ENCODE data around the gene ACSF2.
"Not testable (repeated sequence)": the region's sequence is repeated elsewhere in the genome, so short reads cannot be mapped to it uniquely, and the experiment has no call there.

Gene ACSF2

DNA sequence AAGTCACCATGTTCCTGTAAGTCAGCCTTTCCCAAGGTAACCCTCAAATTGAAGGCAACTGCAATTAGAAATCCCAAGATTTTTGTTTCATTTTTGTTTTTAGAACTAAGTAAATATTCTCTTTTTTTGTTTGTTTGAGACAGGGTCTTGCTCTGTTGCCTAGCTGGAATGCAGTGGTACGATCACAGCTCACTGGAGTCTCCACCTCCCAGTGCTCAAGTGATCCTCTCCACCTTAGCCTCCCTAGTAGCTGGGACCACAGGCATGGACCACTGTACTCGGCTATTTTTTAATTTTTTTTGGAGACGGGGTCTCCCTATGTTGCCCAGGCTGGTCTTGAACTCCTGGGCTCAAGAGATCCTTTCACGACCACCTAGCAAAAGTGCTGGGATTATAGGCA lies 18.1 kb upstream of the ACSF2 start:
- DNase-seq (ENCODE audit: low read depth in 1 of 2, low spot score in 1 of 2): no peak

DNA sequence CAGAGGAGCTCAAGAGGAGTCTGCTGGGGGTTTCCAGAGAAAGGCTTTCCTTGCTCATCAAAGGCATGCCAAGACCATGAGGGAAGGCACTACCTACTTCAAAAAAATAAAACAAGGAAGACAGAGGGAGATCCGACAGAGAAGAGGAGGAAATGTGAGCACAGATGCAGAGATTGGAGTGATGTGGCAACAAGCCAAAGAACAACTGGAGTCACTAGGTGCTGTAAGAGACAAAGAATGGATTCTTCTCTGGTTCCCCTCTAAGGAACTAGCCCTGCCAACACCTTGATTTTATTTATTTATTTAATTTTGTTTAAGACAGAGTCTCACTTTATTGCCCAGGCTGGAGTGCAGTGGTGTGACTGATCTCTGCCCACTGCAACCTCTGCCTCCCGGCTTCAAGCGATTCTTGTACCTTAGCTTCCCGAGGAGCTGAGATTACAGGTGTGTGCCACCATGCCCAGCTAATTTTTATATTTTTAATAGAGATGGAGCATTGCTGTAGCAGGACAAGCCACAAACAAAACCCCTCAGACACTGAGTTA lies 13.8 kb upstream of the ACSF2 start:
- DNase-seq (ENCODE audit: low read depth in 1 of 2, low spot score in 1 of 2): no peak

DNA sequence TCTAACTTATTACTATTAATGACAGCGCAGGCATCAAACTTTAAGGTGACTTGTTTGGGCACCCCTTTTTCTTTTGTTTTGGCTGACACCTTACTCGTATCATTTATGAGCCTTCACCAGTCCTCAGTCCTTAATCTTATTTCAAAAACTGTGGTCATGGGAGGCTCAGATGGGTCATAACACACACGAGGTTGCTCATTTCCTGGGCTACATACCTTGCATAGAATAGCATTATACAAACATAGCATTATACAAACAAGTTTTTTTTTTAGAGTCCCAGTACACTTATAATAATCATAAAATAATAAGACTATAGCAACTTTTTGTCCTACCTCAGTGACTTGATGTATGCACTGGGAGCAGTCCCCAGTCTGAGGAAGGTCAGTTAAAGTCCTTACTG lies 11.2 kb upstream of the ACSF2 start:
- no peak for DNase-seq (ENCODE audit: low read depth in 1 of 2, low spot score in 1 of 2)

DNA sequence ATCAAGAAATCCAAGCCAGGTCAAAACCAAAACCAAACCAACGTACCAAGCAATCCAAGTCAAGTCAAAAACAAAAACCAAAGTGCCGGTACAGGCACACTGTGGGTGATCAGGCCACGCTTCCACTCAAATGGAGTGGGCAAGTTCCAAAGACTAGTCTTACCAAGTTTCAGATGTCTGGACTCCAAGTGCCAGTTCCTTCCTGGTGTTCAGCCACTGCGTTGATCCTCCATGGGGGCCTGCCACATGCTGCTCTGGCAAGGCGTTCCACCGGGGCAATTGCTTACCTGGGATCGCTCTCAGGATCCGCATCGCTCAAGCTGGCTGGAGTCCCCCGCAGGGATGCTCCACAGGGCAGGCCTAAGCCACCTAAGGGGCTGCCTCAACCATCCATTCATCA lies 6.4 kb upstream of the ACSF2 start:
- DNase-seq (ENCODE audit: low read depth in 1 of 2, low spot score in 1 of 2): not testable (repeated sequence)

- no peak for DNase-seq (ENCODE audit: low read depth in 1 of 2, low spot score in 1 of 2)
Measured at GRCh38 chr17:50420419-50421112, 5.5 kb upstream of the ACSF2 start.

DNA sequence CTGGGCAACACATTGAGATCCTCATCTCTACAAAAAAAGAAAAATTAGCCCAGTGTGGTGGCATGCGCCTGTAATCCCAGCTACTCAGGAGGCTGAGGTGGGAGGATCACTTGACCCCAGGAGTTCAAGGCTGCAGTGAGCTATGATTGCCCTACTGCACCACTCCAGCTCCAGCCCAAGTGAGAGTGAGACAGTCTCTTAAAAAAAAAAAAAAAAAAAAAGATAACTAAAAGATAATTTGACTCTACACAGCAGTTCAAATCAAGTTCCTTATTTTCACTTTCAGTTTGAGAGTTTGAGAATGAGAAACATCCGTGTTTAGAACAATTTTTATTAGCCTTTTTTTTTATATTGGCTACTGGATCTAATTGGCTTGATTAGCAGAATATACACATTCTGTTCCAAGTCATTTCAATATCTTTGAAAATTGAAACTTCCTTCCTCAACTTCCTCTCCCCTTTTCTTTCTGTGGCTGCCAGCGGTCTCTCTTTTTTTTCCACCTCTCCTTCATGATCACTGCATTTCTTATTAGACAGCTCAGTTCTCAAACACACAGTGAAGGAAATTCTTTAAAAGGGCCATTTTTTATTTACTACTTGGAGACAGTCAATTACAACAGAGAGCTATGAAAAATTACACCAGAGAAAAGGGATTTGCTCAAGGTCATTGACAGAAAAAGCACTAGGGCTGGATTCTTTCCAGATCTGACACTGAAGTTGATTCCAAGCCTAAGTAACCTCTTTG lies 4.5 kb upstream of the ACSF2 start:
- DNase-seq (ENCODE audit: low read depth in 1 of 2, low spot score in 1 of 2): no peak

GRCh38 chr17:50422738-50423137 lies 3.3 kb upstream of the ACSF2 start:
- no peak for DNase-seq (ENCODE audit: low read depth in 1 of 2, low spot score in 1 of 2)

DNA sequence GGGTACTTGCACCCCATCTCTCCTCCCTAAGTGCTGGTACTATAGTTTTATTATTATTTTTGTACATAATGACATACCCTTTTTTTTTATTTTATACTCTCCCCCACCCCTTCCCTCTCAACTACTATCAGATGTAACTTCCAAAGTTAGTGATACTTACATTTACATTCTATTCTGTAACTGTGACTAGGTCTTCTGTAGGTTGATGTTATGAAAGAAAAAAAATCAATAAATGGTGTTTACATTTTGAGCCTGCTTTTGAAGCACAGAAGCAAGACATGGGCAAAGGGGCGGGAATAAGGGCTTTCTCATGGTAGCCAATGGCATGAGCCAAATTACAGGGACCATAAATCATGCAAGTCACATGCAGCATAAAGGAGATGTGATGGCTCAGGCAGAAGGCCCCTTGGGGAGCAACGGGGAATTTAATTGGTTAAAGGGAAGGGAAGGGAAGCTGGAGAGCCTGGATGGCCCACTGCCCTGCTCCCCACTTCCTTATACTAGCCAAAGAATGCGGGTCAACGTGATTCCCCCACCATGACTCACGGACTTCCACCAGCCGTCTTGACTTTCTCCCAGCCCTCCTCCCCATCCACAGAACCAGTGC lies 2.4 kb upstream of the ACSF2 start:
- no peak for DNase-seq (ENCODE audit: low read depth in 1 of 2, low spot score in 1 of 2)

DNA sequence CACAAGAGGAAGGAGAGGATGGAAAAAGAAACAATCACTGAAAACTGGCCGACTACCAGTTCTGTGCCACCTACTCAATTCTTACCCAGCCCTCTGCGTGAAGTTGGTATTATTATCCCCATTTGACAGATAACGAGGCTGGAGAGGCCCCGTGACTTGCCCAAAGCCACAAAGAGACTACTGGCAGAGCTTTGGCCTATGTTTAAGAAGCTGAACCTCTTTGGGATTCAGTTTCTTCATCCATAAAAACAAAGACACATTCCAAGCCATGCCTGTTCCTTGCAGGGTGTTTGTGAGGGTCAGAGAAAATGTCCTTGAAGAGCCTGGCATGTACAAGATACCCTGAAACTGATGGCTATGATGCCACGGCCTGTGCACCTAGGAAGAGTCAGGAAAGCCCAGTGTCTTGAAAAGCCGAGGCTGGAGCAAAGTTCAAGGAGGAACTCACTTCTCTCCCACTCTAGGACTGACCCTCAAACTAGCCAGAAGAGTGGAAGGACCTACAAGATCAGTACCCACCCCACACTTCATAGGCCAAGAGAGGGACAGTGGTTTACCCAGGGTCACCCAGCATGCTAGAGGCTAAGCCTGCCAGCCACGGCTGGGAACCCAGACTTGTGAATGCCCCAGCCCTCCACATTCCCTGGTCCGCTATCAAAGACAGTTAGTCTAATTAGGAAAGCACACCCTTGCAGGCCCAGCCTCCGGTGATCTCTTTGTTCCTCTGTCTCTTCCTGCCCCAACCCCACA lies 1.6 kb upstream of the ACSF2 start:
- no peak for DNase-seq (ENCODE audit: low read depth in 1 of 2, low spot score in 1 of 2)

DNA sequence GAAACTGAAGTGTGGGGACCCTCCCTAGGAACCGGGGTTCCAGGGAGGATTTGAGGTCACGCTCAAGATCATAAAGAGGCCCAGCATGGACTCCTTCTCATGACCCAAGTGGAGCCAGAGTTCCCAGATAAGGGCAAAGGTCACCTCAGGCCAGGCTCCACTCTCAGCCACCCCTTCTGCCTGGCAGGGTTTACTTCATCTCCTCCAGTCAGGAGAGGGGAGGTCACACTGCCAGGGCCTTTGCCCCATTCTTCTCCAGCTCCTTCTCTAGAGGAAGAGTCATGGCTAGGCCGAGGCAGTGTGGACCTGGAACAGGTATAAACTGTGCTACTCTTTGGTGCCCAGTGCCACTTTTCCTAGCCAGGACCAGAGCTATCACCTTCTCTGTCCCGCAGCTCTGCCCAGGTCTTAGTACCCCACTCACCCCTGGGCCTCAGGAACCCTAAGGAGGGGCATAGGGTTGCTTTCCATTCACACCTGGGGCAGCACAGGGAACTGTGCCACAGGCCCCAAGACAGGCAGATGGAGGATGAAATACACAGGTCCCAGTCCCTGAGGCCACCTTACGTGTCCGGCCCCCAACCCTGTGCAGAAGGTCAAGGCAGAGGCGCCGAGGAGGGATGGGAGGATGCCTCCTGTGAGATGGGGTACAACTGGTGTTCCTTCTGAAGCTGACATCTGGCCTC lies 879 bp upstream of the ACSF2 start:
- DNase-seq (ENCODE audit: low read depth in 1 of 2, low spot score in 1 of 2): no peak

DNA sequence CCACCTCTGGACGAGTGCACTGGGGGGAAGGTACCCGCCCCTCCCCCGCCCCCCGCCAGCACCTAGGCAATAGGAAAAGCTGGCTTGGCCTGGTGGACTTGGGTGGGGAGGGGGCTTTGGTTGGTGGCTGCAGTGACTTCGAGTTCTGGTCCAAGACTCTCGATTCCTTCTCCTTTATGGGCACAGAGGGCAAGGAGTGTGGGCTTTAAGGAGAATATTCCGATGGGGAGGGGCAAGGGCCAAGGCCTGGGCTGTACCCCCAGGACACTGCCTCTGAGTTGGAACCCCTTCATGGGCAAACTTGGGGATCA lies 409 bp downstream of the ACSF2 start:
- DNase-seq (ENCODE audit: low read depth in 1 of 2, low spot score in 1 of 2): no peak

DNA sequence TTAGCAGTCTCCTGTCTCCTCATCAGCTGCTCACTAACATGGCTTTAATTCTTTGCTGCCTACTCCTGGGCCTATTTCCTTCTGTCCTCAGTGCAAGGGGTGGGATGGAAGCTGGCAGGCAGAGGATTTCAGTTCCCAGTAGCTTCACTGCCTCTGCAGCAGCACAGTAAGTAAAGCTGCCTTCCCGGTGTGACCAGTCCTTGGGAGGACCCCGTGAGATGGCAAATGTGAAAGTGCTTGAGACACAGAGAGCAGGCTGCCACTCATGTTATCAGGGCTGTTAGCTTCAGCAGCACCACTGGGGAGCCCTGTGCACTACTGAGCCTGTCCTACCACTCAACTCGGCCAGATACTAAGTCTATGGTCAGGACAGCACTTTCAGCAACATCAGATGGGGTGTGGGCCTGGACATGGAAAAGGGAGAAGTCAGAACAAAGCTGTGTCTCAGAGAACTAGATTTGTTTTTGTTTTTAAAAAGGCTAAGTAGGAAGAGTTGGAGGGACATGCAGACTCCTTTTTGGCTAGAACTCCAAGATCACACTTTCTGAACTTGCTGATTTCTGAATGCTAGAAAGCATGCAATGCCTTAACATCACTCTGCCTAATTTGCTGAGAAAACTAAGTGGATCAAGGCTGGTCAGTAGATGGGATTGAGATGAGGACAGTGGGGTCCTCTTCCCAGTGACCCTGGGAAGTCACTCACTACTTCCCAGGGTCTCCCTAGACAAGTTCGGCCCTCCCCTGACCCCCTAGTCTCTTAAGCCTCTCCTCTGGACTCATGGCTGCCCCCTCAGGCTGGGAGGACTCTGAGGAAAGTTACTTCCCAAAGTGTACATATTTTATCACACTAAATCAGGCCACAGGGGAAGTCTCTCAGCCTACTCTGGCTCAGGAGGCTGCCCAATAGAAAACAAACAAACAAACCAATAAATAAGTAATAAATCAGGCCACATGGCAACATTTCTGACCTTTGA lies 1.1 kb downstream of the ACSF2 start:
- no peak for DNase-seq (ENCODE audit: low read depth in 1 of 2, low spot score in 1 of 2)

- DNase-seq (ENCODE audit: low read depth in 1 of 2, low spot score in 1 of 2): not testable (repeated sequence)
Measured at GRCh38 chr17:50428126-50428525, 2.1 kb downstream of the ACSF2 start.

GRCh38 chr17:50428831-50429424 lies 2.9 kb downstream of the ACSF2 start:
- DNase-seq (ENCODE audit: low read depth in 1 of 2, low spot score in 1 of 2): no peak

GRCh38 chr17:50429793-50430192 lies 3.8 kb downstream of the ACSF2 start:
- DNase-seq (ENCODE audit: low read depth in 1 of 2, low spot score in 1 of 2): no peak

DNA sequence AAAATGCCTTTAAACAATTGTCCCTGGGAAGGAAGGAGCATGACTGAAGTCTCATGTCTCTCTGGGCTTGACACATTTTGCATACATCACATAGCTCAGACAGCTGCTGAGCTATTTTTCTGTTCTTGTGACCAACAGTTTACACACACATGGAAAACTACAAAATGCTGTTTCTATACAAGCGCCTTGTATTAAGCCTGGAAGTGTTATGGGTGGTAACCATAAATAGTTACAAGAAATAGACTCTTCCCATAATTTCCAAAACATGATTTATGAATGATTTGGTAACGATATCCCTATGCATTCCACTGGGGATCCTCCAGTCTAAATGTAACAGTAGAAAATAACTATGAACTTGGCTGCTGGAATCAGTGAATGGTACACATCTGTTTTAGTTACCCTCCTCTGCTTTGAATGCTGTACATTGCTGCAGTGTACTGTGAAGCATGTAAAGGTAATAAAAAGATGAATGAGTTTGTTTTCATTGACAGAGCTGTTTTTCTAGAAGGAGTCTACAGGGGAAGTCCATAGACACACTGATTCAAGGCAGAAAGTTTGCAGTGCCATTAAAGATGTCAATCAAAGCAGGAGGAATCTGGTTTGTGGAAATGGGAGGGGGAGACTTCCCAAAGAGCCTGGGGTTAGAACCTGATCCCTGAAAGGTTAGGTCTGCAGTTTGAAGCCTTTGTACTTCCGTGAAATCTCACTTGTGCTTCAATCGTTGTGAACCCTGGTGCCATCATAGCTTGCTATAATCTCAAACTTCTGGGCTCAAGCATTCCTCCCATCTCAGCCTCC lies 5.0 kb downstream of the ACSF2 start:
- no peak for DNase-seq (ENCODE audit: low read depth in 1 of 2, low spot score in 1 of 2)

DNA sequence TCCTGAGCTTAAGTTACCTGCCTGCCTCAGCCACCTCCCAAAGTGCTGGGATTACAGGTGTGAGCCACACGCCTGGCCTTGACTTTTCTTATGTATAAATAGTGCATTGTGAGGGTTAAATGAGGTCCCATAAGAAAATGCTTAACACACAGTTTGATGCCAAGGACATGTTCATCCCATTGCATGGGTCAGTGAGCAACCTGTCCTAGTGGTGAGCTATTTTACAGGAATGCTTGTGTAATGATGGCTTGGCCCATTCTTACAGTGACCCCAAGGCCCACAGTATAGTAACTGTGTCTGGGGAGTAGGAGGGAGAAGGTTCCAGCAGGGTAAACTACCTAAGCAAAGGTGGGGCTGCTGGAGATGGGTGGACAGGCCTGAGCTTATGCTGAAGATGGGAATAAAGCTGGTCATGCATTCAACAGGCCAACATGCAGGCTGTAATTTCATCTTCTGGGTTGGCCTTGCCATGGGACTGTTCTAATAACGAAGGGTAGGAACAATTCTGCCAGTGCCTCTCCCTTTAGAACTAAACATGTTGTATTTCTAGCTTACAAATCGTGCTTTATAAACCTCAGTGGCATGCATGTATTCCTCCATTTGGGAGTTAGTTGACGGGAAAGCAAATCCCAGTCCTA lies 6.2 kb downstream of the ACSF2 start:
- DNase-seq (ENCODE audit: low read depth in 1 of 2, low spot score in 1 of 2): no peak

- DNase-seq (ENCODE audit: low read depth in 1 of 2, low spot score in 1 of 2): no peak
Measured at GRCh38 chr17:50437409-50437808, 11.4 kb downstream of the ACSF2 start.
